GM15510 (cell line): Measurements from ENCODE around the gene RNF111.

Source experiments
- POLR2A ChIP-seq: IDR thresholded peaks from 3 replicates; pipeline ENCODE4 v1.6.1; 2011; ENCODE audit warnings: borderline replicate concordance; ENCODE audit not compliant: insufficient read length; ENCODE audit errors: extremely low read depth

Gene RNF111

DNA sequence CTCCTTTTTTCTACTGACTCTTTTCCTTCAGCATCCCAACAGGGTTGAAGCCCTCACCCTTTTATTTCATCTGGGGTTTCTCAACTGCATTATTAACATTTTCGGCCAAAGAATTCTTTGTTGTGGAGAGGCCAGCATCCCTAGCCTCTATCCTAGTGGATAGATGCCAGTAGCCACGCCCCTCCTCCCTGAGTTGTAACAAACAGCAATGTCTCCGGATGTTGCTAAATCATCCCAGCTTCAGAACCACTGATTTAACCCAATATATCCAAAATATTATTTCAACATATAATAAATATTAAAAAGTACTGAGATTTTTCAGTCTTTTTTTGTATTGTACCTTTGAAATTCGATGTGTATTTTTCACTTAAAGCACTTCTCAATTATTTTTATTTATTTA is 2.0 kb upstream of the RNF111 start:
- no peak for TF ChIP-seq POLR2A

GRCh38 chr15:58987036-58987435 is 427 bp upstream of the RNF111 start:
- TF ChIP-seq POLR2A: no peak

DNA sequence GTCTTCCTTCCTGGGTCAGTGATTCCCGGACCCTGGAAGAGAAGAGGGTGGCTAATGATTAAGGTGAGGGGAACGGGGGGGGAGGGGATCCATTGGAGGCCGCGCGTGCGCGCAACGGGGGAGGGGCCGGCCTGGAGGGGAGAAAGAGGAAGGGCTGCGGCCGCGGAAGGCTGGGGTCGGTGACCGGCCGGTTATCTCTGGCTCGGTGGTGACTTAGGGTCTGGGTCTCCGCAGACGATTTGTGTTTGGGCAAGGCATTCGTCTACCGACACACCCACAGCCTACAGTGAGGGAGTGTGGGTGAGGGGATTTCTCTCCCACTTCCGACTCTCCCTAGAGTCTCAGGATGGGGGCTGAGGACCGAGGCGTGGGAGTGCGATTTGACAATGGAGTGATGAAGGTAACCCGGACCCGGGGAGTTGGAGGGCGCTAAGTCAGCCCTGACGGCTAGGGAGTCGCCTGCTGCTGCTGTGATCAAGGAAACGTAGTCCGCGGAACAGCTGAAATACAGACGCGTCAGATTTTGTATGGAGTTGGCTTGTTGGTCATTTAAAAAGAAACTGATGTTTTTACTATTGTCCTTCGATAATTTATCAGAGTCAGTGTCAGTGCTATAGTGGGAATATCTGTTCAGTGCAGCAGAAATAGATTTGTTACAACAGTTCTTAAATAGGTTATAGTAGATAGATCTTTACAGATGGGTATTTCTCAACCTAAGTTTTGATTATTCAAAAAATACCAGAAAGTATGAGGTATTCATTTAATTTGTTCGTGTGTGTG is 733 bp downstream of the RNF111 start:
- TF ChIP-seq POLR2A: no peak

DNA sequence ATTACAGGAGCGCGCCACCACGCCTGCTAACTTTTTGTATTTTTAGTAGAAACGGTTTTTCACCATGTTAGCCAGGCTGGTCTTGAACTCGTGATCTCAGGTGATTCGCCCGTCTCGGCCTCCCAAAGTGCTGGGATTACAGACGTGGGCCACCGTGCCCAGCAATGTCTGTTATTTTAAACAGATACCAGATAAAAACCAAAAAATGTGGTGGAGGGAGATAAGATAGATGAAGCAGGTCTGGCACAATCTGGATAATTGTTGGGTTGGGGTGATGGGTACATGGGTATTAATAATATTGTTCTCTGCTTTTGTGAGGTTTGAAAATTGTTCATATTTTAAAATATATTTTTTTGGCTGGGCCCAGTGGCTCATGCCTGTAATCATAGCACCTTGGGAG is 4.7 kb downstream of the RNF111 start:
- no peak for TF ChIP-seq POLR2A

DNA sequence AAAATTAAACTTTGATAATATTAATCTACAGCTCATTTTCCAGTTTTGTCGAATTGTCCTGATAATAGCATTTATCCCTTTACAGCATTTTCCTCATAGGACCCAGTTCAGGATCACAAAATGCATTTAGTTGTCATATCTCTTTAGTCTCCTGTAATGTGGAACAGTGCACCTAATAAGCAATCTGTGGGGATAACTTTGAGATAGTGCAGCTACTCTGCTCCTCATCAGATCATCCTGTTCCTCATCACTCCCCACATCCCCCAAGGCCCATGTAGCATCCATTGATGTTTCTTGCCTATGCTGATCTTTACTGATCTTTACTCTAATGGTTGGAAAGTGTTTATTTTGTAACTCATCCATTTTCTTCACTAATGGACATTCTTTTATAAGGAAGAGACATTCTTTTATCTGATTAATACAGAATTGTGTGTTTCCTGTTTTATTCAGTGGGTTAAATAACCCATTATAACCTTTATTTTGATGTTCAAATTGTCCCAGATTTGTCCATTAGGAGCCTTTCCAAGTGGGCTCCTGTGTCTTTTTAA is 7.5 kb downstream of the RNF111 start:
- TF ChIP-seq POLR2A: no peak

- no peak for TF ChIP-seq POLR2A
Observed at GRCh38 chr15:58999694-59000093, 12.2 kb downstream of the RNF111 start.

- TF ChIP-seq POLR2A: no peak
Observed at GRCh38 chr15:59001946-59002345, 14.5 kb downstream of the RNF111 start.

- TF ChIP-seq POLR2A: no peak
Observed at GRCh38 chr15:59002418-59002859, 15.0 kb downstream of the RNF111 start.

DNA sequence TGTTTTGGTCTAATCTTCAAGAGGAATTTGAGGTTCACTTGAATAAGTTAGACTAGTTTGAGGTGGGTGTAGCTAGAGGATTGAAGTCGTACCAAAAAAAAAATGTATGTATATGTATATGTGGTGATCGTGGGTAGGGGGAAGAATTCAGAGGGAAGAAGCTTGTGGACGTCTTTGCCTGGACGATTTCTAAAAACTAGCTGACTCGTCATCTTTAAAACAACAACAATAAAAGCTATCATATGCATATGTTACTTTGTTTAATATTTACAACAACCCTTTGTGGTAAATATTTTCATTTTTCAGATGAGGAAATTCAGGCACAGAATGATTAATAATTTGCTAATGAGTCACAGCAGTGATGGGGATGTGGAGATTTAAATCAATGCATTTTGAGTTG is 18.1 kb downstream of the RNF111 start:
- TF ChIP-seq POLR2A: no peak

DNA sequence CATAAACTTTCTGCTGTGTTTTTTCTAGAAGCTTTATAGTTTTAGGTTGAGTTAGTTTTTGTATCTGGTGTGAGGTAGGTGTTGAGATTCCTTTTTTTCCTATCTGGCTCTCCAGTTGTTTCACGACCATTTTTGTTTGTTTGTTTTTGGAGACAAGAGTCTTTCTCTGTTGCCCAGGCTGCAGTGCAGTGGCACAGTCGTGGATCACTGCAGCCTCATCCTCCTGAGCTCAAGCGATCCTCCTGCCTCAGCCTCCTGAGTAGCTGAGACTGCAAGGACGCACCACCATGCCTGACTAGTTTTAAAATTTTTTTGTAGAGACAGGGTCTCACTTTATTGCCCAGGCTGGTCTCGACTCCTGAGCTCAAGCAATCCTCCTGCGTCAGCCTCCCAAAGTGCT is 20.6 kb downstream of the RNF111 start:
- no peak for TF ChIP-seq POLR2A

DNA sequence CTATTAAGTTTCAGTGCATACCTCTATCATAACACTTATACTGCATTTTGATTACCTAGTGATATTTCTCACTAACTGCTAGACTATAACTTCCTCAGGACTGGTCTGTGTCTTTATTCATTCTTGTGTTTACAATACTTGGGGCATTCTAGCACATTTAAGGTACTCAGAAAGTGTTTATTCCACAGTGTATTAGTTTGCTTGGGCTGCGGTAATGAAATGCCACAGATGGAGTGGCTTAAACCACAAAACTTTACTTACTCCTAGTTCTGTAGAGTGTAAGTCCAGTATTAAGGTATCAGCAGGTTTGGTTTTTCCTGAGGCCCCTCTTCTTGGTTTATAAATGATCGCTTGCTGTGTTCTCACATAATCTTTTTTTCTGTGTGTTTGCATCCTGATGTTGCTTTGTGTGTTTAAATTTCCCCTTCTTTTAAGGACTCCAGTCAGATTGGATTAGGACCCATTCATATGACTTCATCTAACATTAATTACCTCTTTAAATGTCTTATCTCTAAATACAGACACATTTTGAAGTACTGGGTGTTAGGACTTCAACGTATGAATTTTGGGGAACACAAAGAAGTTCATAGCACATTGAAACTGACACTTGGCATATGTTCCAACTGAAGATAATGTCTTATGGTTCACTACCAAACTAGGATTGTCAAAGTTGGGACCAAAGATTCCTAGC is 23.9 kb downstream of the RNF111 start:
- TF ChIP-seq POLR2A: no peak

DNA sequence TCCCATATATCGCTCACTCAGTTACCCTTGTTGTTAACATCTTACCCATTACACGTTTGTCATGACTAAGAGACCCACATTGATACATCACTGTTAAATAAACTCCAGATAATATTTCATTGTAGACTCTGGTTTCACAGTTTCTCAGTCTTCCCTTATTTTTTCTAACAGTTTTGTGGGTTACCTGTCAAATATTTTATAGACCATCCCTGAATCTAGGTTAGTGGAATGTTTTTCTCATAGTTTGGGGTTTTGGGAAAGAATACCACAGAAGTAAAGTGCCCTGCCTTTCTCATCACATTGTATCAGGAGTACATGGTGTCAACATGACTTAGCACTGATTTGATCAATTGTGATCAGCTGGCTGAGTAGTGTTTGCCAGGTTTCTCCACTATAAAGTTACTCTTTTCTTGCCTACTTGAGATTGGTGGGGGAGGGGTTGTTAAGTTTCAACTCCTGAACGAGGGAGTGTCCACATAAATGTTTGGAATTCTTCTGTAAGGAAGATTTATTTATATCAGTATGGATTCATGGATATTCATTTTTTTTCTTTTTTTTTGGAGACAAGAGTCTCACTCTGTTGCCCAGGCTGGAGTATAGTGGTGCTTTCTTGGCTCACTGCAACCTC is 25.9 kb downstream of the RNF111 start:
- TF ChIP-seq POLR2A: no peak

DNA sequence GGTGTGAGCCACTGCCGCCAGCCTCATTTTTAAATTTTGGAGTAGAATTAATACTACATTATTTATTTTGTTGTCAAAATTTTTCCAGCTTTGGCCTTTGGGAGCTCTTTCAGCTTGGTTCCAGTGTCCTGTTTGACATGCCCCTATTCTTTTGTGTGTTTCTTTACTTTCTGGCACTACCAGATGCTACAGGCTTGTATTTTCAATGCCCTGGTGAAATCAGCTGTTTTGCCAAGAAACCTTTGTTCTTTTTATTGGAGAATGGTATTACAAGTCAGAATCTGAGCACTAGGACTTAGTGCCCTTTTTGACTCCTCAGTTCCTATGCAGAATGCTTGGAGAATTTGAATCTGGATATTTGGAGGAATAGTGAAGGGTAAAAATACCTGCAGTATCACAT is 26.6 kb downstream of the RNF111 start:
- no peak for TF ChIP-seq POLR2A

- TF ChIP-seq POLR2A: no peak
Observed at GRCh38 chr15:59017449-59017848, 30.0 kb downstream of the RNF111 start.

GRCh38 chr15:59018833-59019232 is 31.4 kb downstream of the RNF111 start:
- no peak for TF ChIP-seq POLR2A
